HG02973 (cell line): ENCODE data around the gene AJM1.
"Not testable (repeated sequence)": the region's sequence is repeated elsewhere in the genome, so short reads cannot be mapped to it uniquely, and the experiment has no call there.

Source experiments
- ATAC-seq: cut with Tn5 transposase; IDR thresholded peaks from one replicate; pipeline ENCODE4 v1.9.1; 2021; ENCODE audit warnings: moderate library complexity; ENCODE audit not compliant: unreplicated experiment

AJM1 gene

DNA sequence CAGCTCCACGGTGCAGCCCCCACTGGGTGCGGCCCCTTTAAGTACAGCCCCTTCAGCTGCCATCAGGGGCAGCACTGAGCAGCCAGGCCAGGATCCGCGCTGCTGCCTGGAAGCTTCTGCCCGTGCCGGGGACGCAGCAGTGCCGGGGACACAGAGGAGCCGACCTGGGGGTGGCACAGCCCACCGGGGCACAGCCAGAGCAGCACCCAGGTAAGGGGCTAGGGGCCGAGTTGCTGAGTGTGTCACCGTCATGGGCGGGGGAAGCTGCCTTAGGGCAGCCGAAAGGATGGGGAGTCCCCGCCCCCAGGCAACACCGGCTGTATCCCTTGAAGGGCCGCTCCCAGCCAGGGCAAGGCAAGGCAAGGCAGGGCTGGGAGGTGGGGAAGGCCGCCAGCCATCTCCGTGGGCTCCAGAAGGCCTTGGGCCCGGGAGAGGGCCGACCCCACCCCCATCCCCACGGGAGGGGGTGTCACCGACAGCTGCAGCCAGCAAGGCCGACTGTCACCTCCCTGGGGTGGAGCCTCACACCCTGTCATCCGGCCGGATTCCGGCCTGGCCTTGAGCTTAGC, at the start of gene AJM1:
TSS of gene AJM1 (plus strand) at position 99 of the 569 bp plus-strand sequence. CDS start 1,937 bp downstream, outside the sequence.
- peak; percentile 54 for ATAC-seq

DNA sequence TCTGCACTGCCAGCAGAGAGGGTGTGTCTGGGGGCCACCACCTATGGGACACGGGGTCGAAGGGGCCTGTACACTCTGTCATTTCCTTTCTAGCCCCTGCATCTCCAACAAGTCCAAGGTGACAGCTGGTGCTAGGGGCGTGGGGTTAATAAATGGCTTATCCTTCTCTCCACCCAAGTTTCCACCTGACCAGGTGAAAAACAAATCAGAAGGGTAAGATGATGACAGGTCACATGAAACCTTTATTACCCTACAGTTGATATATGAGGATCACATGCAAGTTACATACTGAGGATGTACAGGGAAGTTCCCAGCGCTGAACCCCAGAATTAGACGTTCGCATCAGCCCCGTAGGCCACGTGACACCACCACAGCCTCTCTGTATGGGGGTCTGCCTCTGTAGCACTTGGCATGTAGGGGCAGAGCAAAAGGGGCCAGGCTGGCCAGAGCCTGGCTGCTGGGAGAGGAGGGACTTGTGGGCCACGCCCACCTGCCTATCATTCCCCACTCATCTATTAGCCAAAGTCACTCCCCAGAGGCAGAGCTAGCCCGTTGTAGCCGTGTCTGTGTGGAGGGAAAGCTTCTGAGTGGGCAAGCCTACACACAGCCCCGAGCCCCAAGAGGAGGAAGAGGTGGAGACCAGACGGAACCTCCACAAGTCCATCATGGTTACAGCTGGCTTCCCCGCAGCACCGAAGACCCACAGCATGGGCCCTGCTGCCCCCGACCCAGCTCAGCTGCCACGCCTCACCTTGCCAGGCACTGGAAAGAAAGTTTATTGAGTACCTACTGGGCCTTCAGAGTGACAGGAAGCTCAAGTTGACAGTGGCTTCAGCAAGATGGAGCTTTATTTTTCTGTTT, 49.0 kb upstream of the AJM1 start:
- no peak for ATAC-seq

DNA sequence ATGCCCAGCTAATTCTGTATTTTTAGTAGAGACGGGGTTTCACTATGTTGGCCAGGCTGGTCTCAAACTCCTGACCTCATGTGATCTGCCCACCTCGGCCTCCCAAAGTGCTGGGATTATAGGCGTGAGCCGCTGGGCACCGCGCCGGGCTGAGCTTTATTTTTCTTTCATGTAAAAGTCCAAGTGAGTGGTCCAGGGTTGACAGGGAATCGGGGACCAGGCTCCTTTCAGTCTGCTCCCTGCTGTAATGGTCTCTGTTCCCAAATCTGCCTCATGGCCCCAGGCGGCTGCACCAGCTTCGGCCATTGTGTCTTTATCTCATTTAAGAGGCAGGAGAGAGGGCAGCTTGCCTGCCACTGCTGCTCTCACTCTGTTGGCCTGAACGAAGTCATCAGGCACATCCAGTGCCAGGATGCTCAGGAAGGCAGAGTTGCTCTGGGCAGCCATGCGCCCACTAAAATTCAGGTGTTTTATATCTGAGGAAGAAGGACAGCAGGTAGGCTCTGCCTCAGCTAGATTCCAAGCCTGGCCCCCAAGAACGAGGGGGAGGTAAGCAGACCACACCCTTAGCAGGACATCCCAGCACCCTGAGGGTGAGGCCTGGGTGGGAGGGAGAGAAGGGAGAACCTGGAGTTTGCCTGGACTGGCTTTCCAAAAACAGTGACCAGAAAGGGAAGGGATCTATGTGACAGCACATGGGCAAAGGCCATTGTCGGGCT, 47.8 kb upstream of the AJM1 start:
- no peak for ATAC-seq

DNA sequence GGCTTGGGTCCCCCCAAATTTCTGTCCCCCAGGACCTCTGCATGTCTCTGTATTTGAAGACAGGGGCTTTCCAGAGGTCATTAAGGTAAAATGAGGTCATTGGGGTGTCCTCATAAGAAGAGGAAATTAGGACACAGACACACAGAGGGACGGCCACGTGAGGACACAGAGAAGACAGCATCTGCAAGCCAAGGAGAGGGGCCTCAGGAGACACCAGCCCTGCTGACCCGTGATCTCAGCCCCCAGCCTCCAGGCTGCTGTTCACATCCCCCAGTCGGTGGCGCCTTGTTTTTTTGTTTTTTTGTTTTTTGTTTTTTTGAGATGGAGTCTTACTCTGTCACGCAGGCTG, 47.3 kb upstream of the AJM1 start:
- no peak for ATAC-seq

DNA sequence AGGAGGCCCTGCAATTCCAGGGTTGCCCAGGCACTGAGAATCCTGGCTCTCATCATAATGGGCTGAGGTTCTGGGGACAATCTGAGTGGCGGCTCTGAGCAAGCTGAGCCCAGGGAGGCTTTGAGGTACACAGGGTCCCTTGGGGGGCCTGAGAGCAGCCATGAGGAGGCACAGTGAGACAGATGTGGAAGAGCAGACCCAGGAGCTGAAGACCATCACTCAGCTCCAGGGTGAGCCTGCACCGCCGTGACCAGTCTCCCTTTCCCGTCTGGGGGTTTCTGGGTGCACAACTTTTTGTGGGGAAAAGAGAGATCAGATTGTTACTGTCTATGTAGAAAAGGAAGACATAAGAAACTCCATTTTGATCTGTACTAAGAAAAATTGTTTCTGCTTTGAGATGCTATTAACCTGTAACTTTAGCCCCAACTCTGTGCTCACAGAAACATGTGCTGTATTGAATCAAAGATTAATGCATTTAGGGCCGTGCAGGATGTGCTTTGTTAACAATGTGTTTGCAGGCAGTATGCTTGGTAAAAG, 46.0 kb upstream of the AJM1 start, which contains the start of gene CCDC183:
TSS of gene CCDC183 (plus strand) at position 101 of the 537 bp plus-strand sequence. CDS start at position 161, 60 bp downstream.
- no peak for ATAC-seq

DNA sequence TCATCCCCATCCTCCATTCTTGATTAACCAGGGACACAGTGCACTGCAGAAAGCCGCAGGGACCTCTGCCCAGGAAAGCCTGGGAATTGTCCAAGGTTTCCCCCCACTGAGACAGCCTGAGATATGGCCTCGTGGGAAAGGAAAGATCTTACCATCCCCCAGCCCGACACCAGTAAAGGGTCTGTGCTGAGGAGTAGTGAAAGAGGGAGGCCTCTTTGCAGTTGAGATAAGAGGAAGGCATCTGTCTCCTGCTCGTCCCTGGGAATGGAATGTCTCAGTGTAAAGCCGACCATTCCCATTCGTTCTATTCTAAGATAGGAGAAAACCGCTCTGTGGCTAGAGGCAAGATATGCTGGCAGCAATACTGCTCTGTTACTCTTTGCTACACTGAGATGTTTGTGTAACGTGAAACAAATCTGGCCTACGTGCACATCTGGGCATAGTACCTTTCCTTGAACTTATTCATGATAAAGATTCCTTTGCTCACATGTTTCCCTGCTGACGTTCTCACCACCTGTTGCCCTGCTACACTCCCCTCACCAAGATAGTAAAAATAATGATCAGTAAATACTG, 45.4 kb upstream of the AJM1 start:
- not testable (repeated sequence) for ATAC-seq

DNA sequence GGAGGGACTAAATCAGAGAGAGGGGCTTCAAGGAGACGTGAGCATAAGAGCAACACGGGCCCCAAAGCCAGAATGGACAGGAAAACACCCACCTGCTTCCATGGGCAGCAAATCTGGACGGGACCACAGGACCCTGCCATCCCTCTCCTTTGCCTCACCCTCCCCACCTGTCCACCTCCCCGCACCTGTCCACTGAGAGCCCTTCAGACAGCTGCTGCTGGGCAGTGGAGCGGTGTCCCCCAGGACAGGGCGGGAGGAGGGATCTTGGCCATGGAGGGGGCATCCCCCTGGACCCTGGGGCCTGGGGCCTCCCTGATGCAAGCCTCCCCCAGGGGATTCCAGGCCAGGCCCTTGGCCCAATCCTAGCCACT, 43.6 kb upstream of the AJM1 start:
- no peak for ATAC-seq

DNA sequence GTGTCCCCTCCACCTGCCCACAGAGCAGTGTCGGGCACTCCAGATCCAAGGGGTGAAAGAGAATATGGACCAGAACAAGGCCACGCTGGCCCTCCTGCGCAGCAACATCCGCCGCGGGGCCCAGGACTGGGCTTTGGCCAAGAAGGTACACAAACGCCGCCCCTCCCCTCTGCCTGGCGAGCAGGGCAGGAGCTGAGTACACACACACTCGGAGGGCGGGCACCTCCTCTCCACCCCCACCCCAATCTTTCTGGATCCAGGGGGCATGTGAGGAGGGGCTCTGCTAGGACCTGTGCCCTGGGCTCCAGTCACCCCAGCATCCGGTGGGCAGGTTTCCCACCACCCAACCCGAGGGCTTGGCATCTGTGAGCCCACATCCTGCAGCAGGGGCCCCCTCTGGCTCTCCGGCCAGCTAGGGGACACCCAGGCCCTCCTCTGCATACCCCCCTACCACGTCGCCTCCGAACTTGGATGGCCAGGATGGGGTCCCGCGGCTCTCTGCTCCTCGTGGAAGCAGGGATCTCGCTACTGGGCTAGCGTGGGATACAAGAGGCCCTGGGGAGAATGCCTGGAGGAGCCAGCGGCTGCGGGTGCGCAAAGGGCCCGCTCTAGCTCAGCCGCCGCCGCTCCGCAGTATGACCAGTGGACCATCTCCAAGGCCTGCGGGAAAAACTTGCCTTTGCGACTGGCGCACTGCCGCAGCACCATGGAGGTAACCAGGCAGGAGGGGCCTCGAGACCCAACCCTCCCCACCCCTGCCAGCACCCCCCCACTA, 43.0 kb upstream of the AJM1 start:
- no peak for ATAC-seq

DNA sequence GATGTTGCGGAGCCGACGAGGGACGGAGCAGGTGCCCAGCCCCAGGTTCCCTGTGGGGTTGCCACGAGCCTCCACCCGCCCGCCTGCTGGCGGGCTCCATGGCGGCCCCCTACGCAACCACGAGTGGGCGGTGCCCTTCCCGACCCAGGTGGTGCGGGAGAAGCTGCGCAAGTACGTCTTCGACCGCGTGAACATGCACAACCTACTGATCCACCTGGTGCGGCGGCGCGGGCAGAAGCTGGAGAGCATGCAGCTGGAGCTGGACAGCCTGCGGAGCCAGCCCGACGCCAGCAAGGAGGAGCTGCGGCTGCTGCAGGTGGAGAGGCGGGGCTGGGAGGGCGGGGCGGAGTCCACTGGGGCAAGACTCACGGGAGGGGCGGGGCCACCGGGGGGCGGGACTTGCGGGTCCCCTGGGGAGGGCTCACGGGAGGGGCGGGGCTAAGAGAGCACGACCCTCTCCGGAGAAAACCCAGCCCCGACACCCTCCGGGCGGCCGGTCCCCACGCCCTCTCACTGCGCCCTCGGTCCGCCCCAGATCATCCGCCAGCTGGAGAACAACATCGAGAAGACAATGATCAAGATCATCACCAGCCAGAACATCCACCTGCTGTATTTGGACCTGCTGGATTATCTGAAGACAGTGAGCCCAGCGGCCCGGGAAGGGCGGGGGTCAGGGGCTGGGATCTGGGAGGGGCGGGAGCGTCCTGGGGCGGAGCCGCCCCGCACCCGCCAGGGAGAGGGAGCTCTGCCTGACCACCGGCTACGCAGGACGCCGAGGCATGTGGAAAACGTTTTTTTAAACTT, 42.2 kb upstream of the AJM1 start:
- ATAC-seq: no peak

DNA sequence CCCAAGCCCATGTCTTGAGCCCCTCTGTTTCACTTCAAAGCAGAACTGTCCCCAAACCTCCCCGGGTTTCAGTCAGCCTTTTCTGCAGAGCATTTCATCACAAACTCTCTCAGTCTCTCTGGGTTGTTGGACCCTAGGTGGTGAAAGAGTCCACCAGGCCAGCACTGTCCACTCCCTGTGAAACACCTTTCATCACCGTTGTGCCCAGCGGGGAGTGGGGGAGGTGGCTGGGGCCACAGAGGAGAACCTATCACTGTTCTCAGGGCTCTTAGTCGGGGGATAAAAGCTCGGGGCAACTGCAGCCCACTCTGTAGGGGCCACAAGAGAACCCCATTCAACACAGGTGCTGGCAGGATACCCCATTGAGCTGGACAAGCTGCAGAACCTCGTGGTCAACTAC, 40.0 kb upstream of the AJM1 start:
- no peak for ATAC-seq

DNA sequence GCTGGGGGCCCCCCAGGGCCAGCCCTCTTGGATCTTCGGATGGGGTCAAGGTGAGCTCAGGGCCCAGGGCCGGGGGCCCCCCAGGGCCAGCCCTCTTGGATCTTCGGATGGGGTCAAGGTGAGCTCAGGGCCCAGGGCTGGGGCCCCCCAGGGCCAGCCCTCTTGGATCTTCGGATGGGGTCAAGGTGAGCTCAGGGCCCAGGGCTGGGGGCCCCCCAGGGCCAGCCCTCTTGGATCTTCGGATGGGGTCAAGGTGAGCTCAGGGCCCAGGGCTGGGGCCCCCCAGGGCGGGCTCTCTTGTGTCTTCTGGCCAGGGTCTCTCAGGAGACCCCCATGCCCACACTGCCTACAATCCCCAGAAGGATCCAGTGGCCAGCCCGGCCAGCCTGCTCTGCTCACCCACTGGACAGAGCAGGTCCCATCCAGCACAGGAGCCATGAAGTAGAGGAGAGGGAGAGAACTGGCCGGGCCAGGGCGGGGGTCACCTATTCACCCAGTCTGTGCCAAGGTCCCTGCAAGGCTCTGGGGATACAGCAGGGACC, 39.2 kb upstream of the AJM1 start:
- ATAC-seq: not testable (repeated sequence)

DNA sequence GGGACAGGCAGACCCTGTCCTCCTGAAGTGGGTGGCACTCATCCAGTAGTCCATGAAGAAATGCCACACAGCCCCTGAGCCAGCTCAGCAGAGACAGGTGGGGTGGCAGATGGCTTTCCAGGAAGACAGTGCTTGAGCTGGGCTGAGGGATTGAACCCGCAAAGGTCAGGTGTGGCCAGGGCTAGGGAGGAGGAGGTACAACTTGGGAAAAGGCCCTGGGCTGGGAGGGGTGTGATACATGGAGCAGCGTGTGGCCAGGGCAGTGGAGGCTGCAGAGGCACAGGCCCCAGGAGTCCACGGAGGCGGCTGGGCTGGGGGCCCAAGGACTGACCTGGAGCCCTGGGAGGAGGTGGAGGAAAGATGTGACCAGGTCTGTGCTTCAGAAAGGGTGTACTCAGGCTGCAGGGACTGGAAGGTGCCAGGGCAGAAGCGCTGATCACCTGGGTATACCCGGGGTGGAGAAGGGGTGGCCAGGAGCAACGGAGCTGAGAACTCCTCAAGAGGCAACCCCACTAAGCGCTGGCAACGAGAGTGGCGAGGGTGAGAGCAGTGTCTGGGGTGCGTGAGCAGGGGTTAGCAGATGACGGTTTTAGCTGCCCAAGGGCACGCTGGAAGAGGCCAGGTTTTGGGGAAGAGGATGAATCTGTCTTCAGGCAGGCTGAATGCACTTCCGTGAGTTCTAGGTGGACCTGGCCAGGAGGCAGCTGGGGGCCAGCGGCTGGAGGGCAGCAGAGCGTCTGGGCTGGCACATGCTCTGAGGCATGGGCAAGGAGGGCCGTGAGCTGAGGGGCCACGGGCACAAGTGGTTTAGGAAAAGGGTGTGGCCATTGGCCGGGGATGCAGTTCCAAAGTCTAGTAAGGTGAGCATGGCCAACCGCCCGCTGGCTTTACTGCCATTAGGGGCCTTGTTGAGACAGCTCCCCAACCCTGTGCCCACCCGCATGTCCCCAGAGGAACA, 38.4 kb upstream of the AJM1 start:
- ATAC-seq: no peak

DNA sequence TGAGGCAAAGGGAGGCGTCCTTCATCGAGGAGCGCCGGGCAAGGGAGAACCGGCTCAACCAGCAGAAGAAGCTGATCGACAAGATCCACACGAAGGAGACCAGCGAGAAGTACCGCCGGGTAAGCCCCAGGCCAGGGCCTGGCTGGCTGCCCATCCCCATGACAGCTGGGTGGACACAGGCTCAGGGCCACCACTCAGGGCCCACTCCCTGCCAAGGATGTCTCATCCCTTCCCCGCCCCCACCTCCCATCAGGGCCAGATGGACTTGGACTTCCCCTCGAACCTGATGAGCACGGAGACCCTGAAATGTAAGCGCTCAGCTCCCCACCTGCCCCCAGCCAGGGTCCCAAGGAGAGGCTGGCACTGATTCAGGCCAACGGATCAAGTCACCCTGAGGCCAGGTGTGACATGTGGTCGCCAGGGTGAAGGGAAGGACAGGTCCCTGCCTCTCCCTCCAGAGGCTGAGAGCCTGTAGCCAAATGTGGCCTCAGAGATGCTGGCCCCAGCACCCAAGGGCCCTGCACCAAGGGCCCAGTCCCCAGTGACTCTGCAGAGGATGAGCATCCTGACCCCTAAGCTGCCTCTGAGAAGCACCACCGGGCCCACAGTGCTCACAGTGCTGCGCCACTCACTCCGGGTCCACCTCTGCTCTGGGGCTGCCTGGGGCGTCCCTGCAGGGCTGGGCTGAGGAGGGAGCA, 37.6 kb upstream of the AJM1 start:
- no peak for ATAC-seq

DNA sequence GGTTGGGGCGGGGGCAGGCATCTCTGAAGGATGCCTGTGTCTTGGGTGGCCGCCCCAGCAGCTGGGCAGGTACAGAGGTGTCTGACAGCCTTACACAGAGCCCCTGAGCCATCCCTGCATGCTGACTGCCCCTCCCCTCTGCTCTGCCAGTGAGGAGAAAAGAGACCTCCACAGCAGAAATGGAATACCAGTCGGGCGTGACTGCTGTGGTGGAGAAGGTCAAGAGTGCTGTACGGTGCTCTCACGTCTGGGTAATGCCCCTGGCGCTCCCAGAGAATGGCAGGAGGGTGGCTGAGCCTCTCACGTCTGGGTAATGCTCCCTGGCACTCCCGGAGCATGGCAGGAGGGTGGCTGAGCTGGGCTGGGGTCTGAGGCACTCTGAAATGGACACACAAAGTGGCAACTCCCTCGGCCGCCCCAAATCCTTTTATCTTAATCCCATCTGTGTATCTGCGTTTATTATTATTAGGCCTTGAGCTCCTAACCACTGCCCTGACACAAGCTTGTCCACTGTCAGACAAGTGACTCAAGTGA, 37.0 kb upstream of the AJM1 start:
- no peak for ATAC-seq

DNA sequence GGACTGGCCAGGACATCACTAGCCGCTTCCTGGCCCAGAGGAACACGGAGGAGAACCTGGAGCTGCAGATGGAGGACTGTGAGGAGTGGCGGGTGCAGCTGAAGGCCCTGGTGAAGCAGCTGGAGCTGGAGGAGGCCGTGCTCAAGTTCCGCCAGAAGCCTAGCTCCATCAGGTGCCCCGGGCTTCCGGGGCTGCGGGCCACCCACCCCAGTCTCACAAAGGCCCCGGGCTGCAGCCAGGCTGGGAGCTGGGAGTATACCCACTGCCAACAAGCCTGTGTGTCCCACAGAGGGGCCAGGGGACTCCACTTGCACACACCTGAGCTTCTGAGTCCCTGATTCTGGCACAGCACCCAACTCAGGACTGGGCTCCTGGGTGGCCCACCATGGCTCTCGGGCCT, 36.2 kb upstream of the AJM1 start:
- ATAC-seq: no peak

DNA sequence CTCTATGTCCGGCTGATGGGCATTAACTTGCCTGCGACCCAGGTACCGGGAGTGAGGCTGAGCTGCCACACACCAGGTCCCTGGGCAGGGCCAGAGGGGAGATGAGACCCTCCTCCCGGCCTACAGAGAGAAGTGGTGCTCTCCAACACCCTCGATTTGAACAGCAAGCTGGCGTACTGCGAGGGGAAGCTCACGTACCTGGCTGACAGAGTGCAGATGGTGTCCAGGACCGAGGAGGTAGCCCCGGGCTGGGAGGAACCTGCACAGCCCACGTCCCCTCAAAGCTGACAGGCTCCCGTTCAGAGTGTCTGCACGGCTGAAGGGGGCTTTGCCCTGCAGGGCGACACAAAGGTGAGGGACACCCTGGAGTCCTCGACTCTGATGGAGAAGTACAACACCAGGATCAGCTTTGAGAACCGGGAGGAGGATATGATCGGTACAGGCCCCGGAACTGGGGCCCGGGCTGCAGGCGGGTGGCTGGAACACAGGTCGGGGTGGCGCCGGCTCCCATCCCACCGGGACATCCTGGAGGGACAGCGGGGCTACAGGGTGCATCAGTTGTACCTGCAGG, 35.6 kb upstream of the AJM1 start:
- no peak for ATAC-seq
